Smooth muscle cell (in vitro differentiated cells): Measurements from ENCODE around the gene STARD13. TPM values are rescaled to one million over a fixed set of nuclear protein-coding genes. Genes with fewer than 3 reads are reported as not detected.

Source experiments
- DNase-seq: peaks from one replicate; lab custom pipeline; 2025; ENCODE audit not compliant: unreplicated experiment; lab: John Stamatoyannopoulos, UW
- H2AFZ ChIP-seq: fragments of 200-600 bp; sonication (generic); 2 replicates; pipeline ENCODE4 v1.6.0; 2016; ENCODE audit warnings: antibody characterized with exemption, low read depth, mild to moderate bottlenecking
- H3F3A ChIP-seq: fragments of 200-600 bp; sonication (generic); 2 replicates; pipeline ENCODE4 v1.6.0; 2017; ENCODE audit warnings: antibody characterized with exemption, low read depth
- H3K27ac ChIP-seq: fragments of 200-600 bp; sonication (generic); 2 replicates; pipeline ENCODE4 v1.5.1; 2016; ENCODE audit warnings: low read depth, mild to moderate bottlenecking
- H3K27me3 ChIP-seq: fragments of 200-600 bp; sonication (generic); 2 replicates; pipeline ENCODE4 v1.6.1; 2016; ENCODE audit warnings: low read depth, mild to moderate bottlenecking
- H3K36me3 ChIP-seq: fragments of 200-600 bp; sonication (generic); 2 replicates; pipeline ENCODE4 v1.5.1; 2016; ENCODE audit warnings: low read depth
- H3K4me1 ChIP-seq: fragments of 200-600 bp; sonication (generic); 2 replicates; pipeline ENCODE4 v1.5.1; 2016; ENCODE audit warnings: low read depth
- H3K4me2 ChIP-seq: fragments of 200-600 bp; sonication (generic); 2 replicates; pipeline ENCODE4 v1.6.0; 2016; ENCODE audit warnings: mild to moderate bottlenecking
- H3K4me3 ChIP-seq: fragments of 200-600 bp; sonication (generic); 2 replicates; pipeline ENCODE4 v1.5.1; 2016; ENCODE audit warnings: mild to moderate bottlenecking
- H3K79me2 ChIP-seq: fragments of 200-600 bp; sonication (generic); 2 replicates; pipeline ENCODE4 v1.6.0; 2016; ENCODE audit warnings: low read depth, mild to moderate bottlenecking
- H3K9ac ChIP-seq: fragments of 200-600 bp; sonication (generic); 2 replicates; pipeline ENCODE4 v1.6.0; 2016; ENCODE audit warnings: low read depth
- H3K9me3 ChIP-seq: fragments of 200-600 bp; sonication (generic); replicated peaks from 2 replicates; pipeline ENCODE4 v1.5.1; 2016; ENCODE audit warnings: low read depth
- H4K20me1 ChIP-seq: fragments of 200-600 bp; sonication (generic); 2 replicates; pipeline ENCODE4 v1.6.0; 2016; ENCODE audit warnings: low read depth
- WGBS: methylation state at CpG from one replicate; pipeline ENCODE4 v1.1.7; 2016; ENCODE audit warnings: low lambda C conversion rate; 5-methylcytosine and 5-hydroxymethylcytosine counted together
- polyA plus RNA-seq: library from polyadenylated mRNA; unstranded; fragments of >200 nt; fragmentation: Nextera tagmentation; extraction: Ambion mirVana; gene quantifications from 2 replicates; pipeline ENCODE4 v1.2.1, GENCODE V29; 2016
- total RNA-seq: library from RNA; depleted of rRNA; stranded (reverse); fragments of >200 nt; gene quantifications from 2 replicates; pipeline ENCODE4 v1.2.3, GENCODE V29; 2014
- TF ChIP-seq, protein P1 (sequence below): fragments of 200-600 bp; sonication (generic); IDR thresholded peaks from 2 replicates; pipeline ENCODE4 v1.5.1; 2017; ENCODE audit warnings: borderline replicate concordance, mild to moderate bottlenecking, antibody characterized with exemption; ENCODE audit not compliant: insufficient read depth, poor library complexity, severe bottlenecking

Gene STARD13
- total and polyA plus RNA-seq, 2 experiments from 2014 or later, result 12.4 to 18.8 TPM

- peaks cover 5% of the 10 kb centered on the region for H3K36me3 ChIP-seq
- H2AFZ ChIP-seq, result no peak overlapping the region
- H4K20me1 ChIP-seq, result no peaks in the 10 kb centered on the region
- H3K4me3 ChIP-seq, result no peak overlapping the region
- H3K27ac ChIP-seq, result no peak overlapping the region
- TF ChIP-seq, protein P1, sequence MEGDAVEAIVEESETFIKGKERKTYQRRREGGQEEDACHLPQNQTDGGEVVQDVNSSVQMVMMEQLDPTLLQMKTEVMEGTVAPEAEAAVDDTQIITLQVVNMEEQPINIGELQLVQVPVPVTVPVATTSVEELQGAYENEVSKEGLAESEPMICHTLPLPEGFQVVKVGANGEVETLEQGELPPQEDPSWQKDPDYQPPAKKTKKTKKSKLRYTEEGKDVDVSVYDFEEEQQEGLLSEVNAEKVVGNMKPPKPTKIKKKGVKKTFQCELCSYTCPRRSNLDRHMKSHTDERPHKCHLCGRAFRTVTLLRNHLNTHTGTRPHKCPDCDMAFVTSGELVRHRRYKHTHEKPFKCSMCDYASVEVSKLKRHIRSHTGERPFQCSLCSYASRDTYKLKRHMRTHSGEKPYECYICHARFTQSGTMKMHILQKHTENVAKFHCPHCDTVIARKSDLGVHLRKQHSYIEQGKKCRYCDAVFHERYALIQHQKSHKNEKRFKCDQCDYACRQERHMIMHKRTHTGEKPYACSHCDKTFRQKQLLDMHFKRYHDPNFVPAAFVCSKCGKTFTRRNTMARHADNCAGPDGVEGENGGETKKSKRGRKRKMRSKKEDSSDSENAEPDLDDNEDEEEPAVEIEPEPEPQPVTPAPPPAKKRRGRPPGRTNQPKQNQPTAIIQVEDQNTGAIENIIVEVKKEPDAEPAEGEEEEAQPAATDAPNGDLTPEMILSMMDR, result no peak
- H3F3A ChIP-seq, result no peaks in the 10 kb centered on the region
- no peak for DNase-seq
- H3K27me3 ChIP-seq, result no peaks in the 10 kb centered on the region
- no peaks in the 10 kb centered on the region for H3K4me1 ChIP-seq
- H3K4me2 ChIP-seq, result no peak overlapping the region
- H3K9ac ChIP-seq, result no peak overlapping the region
- peaks cover 4% of the 10 kb centered on the region for H3K9me3 ChIP-seq
- 100% methylated on average over 2 of the region's 2 CpGs for WGBS
- no peaks in the 10 kb centered on the region for H3K79me2 ChIP-seq
Measured at GRCh38 chr13:33096886-33097605, 188.5 kb downstream of the STARD13 start.

DNA sequence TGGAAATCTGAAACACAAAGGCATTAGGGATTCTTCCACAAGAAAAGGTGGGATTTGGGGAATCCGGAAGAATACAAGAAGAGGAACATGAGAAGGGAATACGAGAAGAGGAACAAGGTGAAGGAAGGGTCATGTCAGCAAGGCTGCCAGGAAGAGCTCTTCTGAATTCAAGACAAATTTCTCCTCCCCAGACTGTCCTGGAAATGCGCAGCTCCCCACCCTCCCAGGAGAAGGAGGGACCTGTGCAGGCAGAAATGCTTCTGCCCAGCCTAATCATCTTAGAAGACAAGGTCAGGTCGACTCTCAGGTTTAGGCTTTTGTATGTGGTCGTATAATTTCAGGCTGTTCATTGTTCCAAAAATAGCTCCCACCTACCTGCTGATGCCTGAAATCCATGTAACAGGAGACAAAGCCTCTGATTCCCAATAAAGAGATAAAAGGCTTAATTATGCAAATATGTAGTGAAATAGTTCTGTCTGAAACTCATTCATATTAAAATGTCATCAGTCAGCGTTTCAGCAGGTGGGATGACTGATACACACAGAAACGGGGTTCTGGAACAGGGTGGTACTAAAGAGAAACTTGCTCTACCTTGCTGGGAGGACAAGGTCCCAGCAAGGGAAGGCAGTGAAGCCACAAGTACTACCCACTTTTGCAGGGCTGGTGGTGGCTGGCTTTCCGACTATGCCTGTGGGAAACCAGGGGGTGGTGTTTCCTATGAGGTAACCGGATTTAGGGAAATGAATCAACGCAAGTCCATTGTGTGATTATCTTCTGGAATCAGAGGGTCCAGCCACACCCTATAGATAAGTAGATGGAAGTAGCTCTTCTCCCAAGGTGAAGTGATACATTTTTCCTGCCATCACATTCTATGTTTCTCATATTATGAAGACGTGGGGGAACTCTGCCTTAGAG lies 193.2 kb downstream of the STARD13 start:
- TF ChIP-seq, protein P1, result no peak
- no peak overlapping the region for H3K4me3 ChIP-seq
- no peaks in the 10 kb centered on the region for H4K20me1 ChIP-seq

GRCh38 chr13:33091415-33091774 lies 194.2 kb downstream of the STARD13 start:
- TF ChIP-seq, protein P1, result no peak
- no peak for DNase-seq
- Histone ChIP-seq H3K79me2 (no peaks in the 10 kb centered on the region), H3F3A (no peaks in the 10 kb centered on the region), H3K9me3 (no peaks in the 10 kb centered on the region), H4K20me1 (no peaks in the 10 kb centered on the region), H3K36me3 (no peaks in the 10 kb centered on the region), H3K27ac (no peak overlapping the region), H3K4me2 (no peak overlapping the region), H3K4me3 (no peak overlapping the region), H3K4me1 (no peaks in the 10 kb centered on the region), H3K27me3 (no peaks in the 10 kb centered on the region), H3K9ac (no peak overlapping the region), H2AFZ (no peak overlapping the region)
- WGBS, result 93% methylated on average over 5 of the region's 5 CpGs

More for the DNA sequence above, 193.2 kb downstream of the STARD13 start:
- no peak overlapping the region for H3K9ac ChIP-seq
- H2AFZ ChIP-seq, result no peak overlapping the region
- 82% methylated on average over 11 of the region's 11 CpGs for WGBS
- H3K4me1 ChIP-seq, result no peaks in the 10 kb centered on the region
- H3K4me2 ChIP-seq, result no peak overlapping the region
- H3F3A ChIP-seq, result no peaks in the 10 kb centered on the region
- no peaks in the 10 kb centered on the region for H3K27me3 ChIP-seq
- H3K27ac ChIP-seq, result no peak overlapping the region
- no peaks in the 10 kb centered on the region for H3K36me3 ChIP-seq
- H3K9me3 ChIP-seq, result peaks cover 1% of the 10 kb centered on the region
- no peak for DNase-seq
- H3K79me2 ChIP-seq, result no peaks in the 10 kb centered on the region
